Superior temporal gyrus (tissue), 1 donor: ENCODE measurements around the gene GSG1L.

Experiments
- DNase-seq: peaks from one replicate; pipeline ENCODE4 v3.0.0-alpha.2; 2016; ENCODE audit errors: extremely low spot score

The GSG1L gene

GRCh38 chr16:27774779-27775178 is 288.7 kb downstream of the GSG1L start:
- no peak for DNase-seq

- no peak for DNase-seq
Observed at GRCh38 chr16:27773344-27773743, 290.2 kb downstream of the GSG1L start.

DNA sequence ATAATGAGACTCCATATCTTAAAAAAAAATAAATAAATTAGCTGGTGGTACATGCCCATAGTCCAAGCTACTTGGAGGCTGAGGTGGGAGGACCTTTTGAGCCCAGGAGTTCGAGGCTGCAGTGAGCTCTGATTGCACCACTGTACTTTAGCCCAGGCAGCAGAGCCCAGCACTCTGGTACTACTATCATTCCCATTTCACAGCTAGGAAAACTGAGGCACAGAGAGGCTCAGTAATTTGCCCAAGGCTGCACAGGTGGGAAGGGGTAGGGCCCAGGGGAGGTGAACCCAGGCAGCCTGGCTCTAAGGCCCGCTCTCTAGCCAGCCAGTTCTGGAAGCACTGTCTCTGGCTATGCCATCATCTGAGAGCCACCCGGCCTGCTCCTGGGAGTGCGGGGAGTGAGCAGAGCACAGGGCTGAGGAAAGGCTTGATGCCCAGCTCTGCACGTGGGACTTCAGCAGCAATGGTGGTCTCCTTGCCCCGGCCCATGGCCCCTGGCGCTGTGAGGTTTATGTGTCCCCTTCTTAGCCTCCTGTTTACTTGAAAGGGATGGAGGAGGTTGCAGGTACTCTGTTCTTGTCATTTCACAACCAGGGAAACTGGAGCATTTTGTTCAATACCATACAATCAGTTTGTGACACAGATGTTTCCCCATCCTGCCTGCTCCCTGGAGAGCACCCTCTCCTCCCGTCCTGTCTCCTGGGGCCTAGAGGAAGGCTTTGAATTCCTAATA is 291.3 kb downstream of the GSG1L start:
- no peak for DNase-seq

GRCh38 chr16:27771201-27771910 is 292.2 kb downstream of the GSG1L start:
- no peak for DNase-seq

GRCh38 chr16:27770271-27771196 is 293.0 kb downstream of the GSG1L start:
- DNase-seq, result no peak

DNA sequence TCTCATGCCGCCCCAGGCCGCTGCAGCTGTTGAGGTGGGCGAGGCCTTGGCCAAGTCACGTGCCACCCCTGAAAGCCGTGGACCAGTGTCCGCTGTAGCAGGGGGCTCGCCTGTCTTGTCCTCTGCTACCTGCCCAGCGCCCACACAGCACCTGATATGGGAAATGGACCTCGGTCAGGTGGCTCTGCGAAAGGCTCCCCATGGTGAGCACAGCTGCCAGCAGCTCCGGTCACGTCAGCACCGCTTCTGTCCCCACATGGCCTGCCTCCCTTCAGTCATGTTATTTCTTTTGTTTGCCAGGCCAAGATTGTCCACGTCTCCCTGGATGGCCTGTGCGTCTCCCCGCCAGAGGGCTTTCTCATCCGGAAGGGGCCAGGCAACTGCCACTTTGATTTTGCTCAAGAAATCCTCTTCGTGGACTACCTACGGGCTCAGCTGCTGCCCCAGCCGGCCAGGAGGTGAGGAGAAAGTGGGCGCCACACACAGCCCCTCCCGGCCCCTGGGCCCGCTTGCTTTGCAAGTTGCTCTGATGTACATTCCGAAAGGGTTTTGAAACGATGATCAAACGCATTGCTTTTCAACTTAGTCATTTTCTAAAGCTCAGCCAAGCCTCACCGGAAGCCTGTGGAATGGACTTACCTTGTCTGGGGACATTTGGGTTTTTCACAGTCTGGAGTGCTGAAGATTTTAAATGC is 293.8 kb downstream of the GSG1L start:
- DNase-seq, result no peak

- DNase-seq, result no peak
Observed at GRCh38 chr16:27768651-27769272, 294.8 kb downstream of the GSG1L start.

- DNase-seq, result no peak
Observed at GRCh38 chr16:27767971-27768591, 295.4 kb downstream of the GSG1L start.

- no peak for DNase-seq
Observed at GRCh38 chr16:27767081-27767480, 296.4 kb downstream of the GSG1L start.

- DNase-seq, result no peak
Observed at GRCh38 chr16:27766236-27766925, 297.1 kb downstream of the GSG1L start.

- no peak for DNase-seq
Observed at GRCh38 chr16:27764869-27765675, 298.4 kb downstream of the GSG1L start.

DNA sequence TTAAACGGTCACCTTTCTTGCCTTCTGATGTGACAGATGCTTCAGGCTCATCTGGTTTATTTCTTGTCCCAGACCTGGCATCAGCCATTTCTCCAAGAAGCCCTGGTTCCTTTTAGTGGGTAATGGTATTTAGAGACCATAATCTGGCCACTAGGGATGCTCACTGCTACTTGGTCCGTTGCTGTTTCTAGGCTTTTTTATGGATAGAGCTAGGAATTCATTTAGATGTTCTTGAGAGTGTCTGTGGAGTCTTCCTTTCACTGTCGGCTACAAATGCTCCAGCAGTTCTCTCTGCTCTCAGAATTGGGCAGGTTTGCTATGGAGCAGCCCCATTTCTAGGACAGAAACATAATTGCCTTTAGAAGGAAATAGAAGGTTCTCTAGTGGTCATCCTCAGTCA is 299.1 kb downstream of the GSG1L start:
- DNase-seq, result no peak

DNA sequence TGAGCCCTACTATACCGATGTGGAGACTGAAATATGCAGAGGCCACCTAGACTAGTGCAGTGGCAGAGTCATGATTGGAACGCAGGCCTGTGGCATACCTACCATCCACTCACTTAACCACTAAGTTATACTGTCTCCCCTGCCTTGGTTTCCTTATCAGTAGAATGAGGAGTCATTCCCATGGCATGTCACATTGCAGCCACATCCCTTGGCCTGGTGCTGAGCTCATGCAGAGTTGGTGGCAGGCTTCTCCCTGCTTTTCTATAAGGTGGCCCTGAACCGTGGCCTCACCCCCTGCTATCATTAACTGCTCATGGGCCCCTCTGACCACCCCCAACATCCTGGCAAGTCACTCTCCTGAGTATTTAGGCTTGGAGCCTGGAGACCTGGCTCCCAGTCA is 301.1 kb downstream of the GSG1L start:
- no peak for DNase-seq

- no peak for DNase-seq
Observed at GRCh38 chr16:27761816-27762215, 301.7 kb downstream of the GSG1L start.

GRCh38 chr16:27760789-27761176 is 302.7 kb downstream of the GSG1L start:
- no peak for DNase-seq

DNA sequence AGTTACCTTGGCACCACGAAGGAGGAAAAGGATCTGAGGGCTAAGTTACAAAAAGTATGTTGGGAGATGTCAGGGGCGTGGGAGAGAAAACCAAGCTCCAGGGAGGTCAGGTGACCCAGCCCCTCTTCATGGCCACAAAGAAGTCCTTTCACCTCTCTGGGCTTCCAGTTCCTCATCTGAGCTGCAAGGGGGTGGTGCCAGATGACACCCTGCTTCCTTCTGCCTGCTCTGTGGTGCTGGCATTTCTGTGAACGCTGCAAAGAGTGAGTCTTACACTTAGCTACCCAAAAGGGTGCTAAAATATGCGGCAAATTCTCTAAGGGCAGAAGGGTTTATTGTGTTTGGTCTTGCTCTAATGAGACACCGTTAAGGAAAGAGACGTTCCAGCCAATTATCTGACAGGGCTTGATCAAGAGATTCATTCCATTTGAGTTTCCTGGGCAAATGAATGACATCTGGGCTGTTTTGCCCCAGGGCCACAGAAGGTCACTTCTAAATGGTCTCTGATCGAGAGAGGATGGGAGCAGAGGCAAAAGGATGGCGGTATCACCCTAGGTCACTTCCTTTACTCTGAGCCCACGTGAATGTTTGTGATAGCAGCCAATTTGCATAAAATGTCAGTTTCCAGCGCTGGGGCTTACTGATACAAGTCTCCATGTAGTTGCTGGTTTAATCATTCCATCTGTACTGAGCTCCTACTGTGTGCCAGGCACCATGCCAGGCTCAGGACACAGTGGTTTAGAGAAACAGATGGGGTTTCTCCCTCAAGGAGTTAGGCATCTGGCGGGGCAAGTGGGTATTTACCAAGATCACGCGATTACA is 303.3 kb downstream of the GSG1L start:
- DNase-seq, result peak; percentile 67

GRCh38 chr16:27759301-27759871 is 304.1 kb downstream of the GSG1L start:
- DNase-seq, result peak; percentile 32

DNA sequence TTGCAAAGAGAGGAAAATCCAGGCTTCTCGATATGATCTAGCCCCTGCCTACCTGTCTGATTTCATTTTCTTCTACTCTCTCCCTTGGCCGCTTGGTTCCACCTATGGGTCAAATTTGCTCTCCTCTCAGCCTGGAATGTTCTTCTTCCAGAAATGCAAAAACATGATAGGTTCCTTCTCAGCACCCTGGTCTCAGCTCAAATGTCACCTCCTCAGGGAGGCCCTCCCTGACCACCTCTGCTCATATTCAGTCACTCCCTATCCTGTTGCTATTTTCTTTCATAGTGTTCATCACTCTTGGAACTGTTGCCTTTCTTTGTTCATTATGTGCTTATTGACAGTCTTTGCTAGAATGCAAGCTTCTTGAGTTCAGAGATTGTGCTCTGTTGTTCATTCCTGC is 305.0 kb downstream of the GSG1L start:
- DNase-seq, result no peak
